ENCODE measurements around the gene USP24. TPM values are rescaled to one million over a fixed set of nuclear protein-coding genes. Genes with fewer than 3 reads are reported as not detected.

USP24 gene
- total RNA-seq, 1 experiment from 2014 or later = 40.9 TPM

GRCh38 chr1:55171694-55172093, 43.5 kb downstream of the USP24 start:
- Mint-ChIP-seq H3K36me3 (peaks cover 5% of the 10 kb centered on the region; the same call in 1 of the 2 replicates), H3K27ac (peak overlapping the region; percentile 72; the same call in 1 of the 2 replicates), H3K27me3 (ENCODE audit: low read depth) (no peaks in the 10 kb centered on the region), H3K4me1 (peaks cover 46% of the 10 kb centered on the region), H3K4me3 (no peak overlapping the region), H3K9me3 (no peaks in the 10 kb centered on the region)
- TF ChIP-seq CBFB (CRISPR knock-in tag; IDR thresholded peaks at IDR 0.05; ENCODE audit: low read depth) (no peak), ZNF512 (CRISPR knock-in tag; IDR thresholded peaks at IDR 0.05; ENCODE audit: borderline replicate concordance) (no peak), ATF1 (CRISPR knock-in tag; IDR thresholded peaks at IDR 0.05) (no peak), RELA (CRISPR knock-in tag; IDR thresholded peaks at IDR 0.05; ENCODE audit: borderline replicate concordance) (no peak), E2F5 (CRISPR knock-in tag; IDR thresholded peaks at IDR 0.05) (no peak), OVOL2 (CRISPR knock-in tag; IDR thresholded peaks at IDR 0.05; ENCODE audit: borderline replicate concordance) (no peak), JAZF1 (CRISPR knock-in tag; IDR thresholded peaks at IDR 0.05) (no peak), NR3C1 (CRISPR knock-in tag; conservative IDR thresholded peaks at IDR 0.05; ENCODE audit: low read depth) (no peak), SP1 (CRISPR knock-in tag; conservative IDR thresholded peaks at IDR 0.05) (no peak), MLX (CRISPR knock-in tag; IDR thresholded peaks at IDR 0.05) (no peak)
- no peak for ATAC-seq
- POLR2A ChIA-PET = no interaction called here
- CTCF ChIA-PET = interaction anchor here (1.0 kb wide), 1 partner anchor 28 kb away, joined by 3 read pairs; no protein-coding TSS in a partner anchor
- DNase-seq (ENCODE audit: low spot score) = no peak

GRCh38 chr1:55170426-55170825, 44.7 kb downstream of the USP24 start:
- H3K9me3 Mint-ChIP-seq = no peaks in the 10 kb centered on the region
- ChIA-PET POLR2A (no interaction called here), CTCF (no interaction called here)
- H3K4me3 Mint-ChIP-seq = no peak overlapping the region
- peak overlapping the region; percentile 41 for H3K27ac Mint-ChIP-seq
- peaks cover 5% of the 10 kb centered on the region; the same call in 1 of the 2 replicates for H3K36me3 Mint-ChIP-seq
- peaks cover 46% of the 10 kb centered on the region for H3K4me1 Mint-ChIP-seq
- ATAC-seq (no peak), DNase-seq (ENCODE audit: low spot score) (no peak)
- no peak for TF ChIP-seq ZNF219 (CRISPR knock-in tag; IDR thresholded peaks at IDR 0.05; ENCODE audit: borderline replicate concordance)
- no peak for TF ChIP-seq SMAD3 (CRISPR knock-in tag; IDR thresholded peaks at IDR 0.05; ENCODE audit: borderline replicate concordance)
- no peak for TF ChIP-seq CREB1 (CRISPR knock-in tag; IDR thresholded peaks at IDR 0.05)
- TF ChIP-seq NFATC4 (CRISPR knock-in tag; IDR thresholded peaks at IDR 0.05) = no peak
- TF ChIP-seq CBFB (CRISPR knock-in tag; IDR thresholded peaks at IDR 0.05; ENCODE audit: low read depth) = no peak
- TF ChIP-seq RELA (CRISPR knock-in tag; IDR thresholded peaks at IDR 0.05; ENCODE audit: borderline replicate concordance) = no peak
- no peak for TF ChIP-seq TCF7 (CRISPR knock-in tag; IDR thresholded peaks at IDR 0.05; ENCODE audit: low read depth)
- TF ChIP-seq MLX (CRISPR knock-in tag; IDR thresholded peaks at IDR 0.05) = no peak
- TF ChIP-seq ZBTB21 (CRISPR knock-in tag; IDR thresholded peaks at IDR 0.05; ENCODE audit: borderline replicate concordance) = no peak
- no peak for TF ChIP-seq MYBL2 (CRISPR knock-in tag; IDR thresholded peaks at IDR 0.05)
- TF ChIP-seq NFE2L1 (CRISPR knock-in tag; IDR thresholded peaks at IDR 0.05) = no peak
- no peaks in the 10 kb centered on the region for H3K27me3 Mint-ChIP-seq (ENCODE audit: low read depth)

- POLR2A ChIA-PET = no interaction called here
- Mint-ChIP-seq H3K9me3 (no peaks in the 10 kb centered on the region), H3K27me3 (ENCODE audit: low read depth) (no peaks in the 10 kb centered on the region), H3K4me3 (no peak overlapping the region), H3K36me3 (peaks cover 5% of the 10 kb centered on the region; the same call in 1 of the 2 replicates), H3K27ac (no peak overlapping the region), H3K4me1 (peaks cover 46% of the 10 kb centered on the region)
- DNase-seq (ENCODE audit: low spot score) (no peak), ATAC-seq (no peak)
- CTCF ChIA-PET = no interaction called here
- TF ChIP-seq RELA (CRISPR knock-in tag; IDR thresholded peaks at IDR 0.05; ENCODE audit: borderline replicate concordance) (no peak), E2F5 (CRISPR knock-in tag; IDR thresholded peaks at IDR 0.05) (no peak), E2F4 (CRISPR knock-in tag; IDR thresholded peaks at IDR 0.05; ENCODE audit: borderline replicate concordance, low read depth) (no peak), ZNF232 (CRISPR knock-in tag; IDR thresholded peaks at IDR 0.05) (no peak), TEAD4 (CRISPR knock-in tag; IDR thresholded peaks at IDR 0.05) (no peak), ZNF532 (CRISPR knock-in tag; IDR thresholded peaks at IDR 0.05; ENCODE audit: borderline replicate concordance) (no peak), SOX15 (CRISPR knock-in tag; IDR thresholded peaks at IDR 0.05) (no peak)
Observed at GRCh38 chr1:55169126-55169525, 46.0 kb downstream of the USP24 start.
